Liver (tissue), 9 donors: Measurements from ENCODE around the gene PTPRN2. TPM values are rescaled to one million over a fixed set of nuclear protein-coding genes. Genes with fewer than 3 reads are reported as not detected.

Experiments used
- DNase-seq: peaks from one replicate; pipeline ENCODE4 v3.0.0-alpha.2; 2017; ENCODE audit warnings: low spot score
- H3K27ac ChIP-seq, 2 donors: one replicate each; pipeline ENCODE4 v1.7.0; 2013; ENCODE audit warnings: inconsistent platforms in 2 of 2, low read length in 2 of 2, control low read depth in 1 of 2, low read depth in 1 of 2, mild to moderate bottlenecking in 1 of 2
- H3K27me3 ChIP-seq, 4 donors: one replicate each; pipeline versions ENCODE4 v1.6.1 to v1.7.0; 2013; ENCODE audit warnings: low read length in 3 of 4, inconsistent platforms in 1 of 4, mild to moderate bottlenecking in 1 of 4, moderate library complexity in 1 of 4; ENCODE audit not compliant: control insufficient read depth in 4 of 4, insufficient read depth in 4 of 4
- H3K36me3 ChIP-seq, 4 donors: one replicate each; pipeline versions ENCODE4 v1.6.1 to v1.7.0; 2013; ENCODE audit warnings: low read length in 3 of 4, mild to moderate bottlenecking in 3 of 4, low read depth in 1 of 4, moderate library complexity in 1 of 4; ENCODE audit not compliant: control insufficient read depth in 4 of 4, insufficient read depth in 3 of 4
- H3K4me1 ChIP-seq, 4 donors: one replicate each; pipeline versions ENCODE4 v1.6.1 to v1.7.0; 2013; ENCODE audit warnings: low read length in 3 of 4, mild to moderate bottlenecking in 3 of 4, moderate library complexity in 1 of 4; ENCODE audit not compliant: control insufficient read depth in 4 of 4, insufficient read depth in 4 of 4
- H3K4me3 ChIP-seq, 3 donors: one replicate each; pipeline versions ENCODE4 v1.6.1 to v1.7.0; 2013; ENCODE audit warnings: low read length in 3 of 3, control low read depth in 1 of 3, low read depth in 1 of 3, mild to moderate bottlenecking in 1 of 3
- H3K9ac ChIP-seq, 2 donors: one replicate each; pipeline ENCODE4 v1.7.0; 2013; ENCODE audit warnings: low read length in 2 of 2, mild to moderate bottlenecking in 2 of 2, moderate library complexity in 2 of 2, control low read depth in 1 of 2, low read depth in 1 of 2
- H3K9me3 ChIP-seq, 4 donors: one replicate each; pipeline versions ENCODE4 v1.6.1 to v1.7.0; 2013; ENCODE audit warnings: low read length in 3 of 4; ENCODE audit not compliant: control insufficient read depth in 4 of 4
- EGR1 ChIP-seq, 2 donors: IDR thresholded peaks; 2 replicates each; pipeline ENCODE4 v1.6.1; 2016 to 2018; ENCODE audit warnings: antibody characterized with exemption in 2 of 2, low read depth in 2 of 2
- FOXA1 ChIP-seq: IDR thresholded peaks from 2 replicates; pipeline ENCODE4 v1.6.1; 2016; ENCODE audit warnings: antibody characterized with exemption
- FOXA2 ChIP-seq: IDR thresholded peaks from 2 replicates; pipeline ENCODE4 v1.6.1; 2016; ENCODE audit warnings: antibody characterized with exemption
- GABPA ChIP-seq, 2 donors: IDR thresholded peaks in 1 of 2; conservative IDR thresholded peaks in 1 of 2; 2 replicates each; pipeline ENCODE4 v1.6.1; 2016; ENCODE audit warnings: antibody characterized with exemption in 2 of 2, mild to moderate bottlenecking in 1 of 2, moderate library complexity in 1 of 2
- HNF4A ChIP-seq, 2 donors: conservative IDR thresholded peaks; 2 replicates each; pipeline ENCODE4 v1.6.1; 2016; ENCODE audit warnings: antibody characterized with exemption in 2 of 2, mild to moderate bottlenecking in 2 of 2
- HNF4G ChIP-seq: IDR thresholded peaks from 2 replicates; pipeline ENCODE4 v1.6.1; 2016; ENCODE audit warnings: antibody characterized with exemption
- JUND ChIP-seq, 2 donors: IDR thresholded peaks; 2 replicates each; pipeline ENCODE4 v1.6.1; 2016; ENCODE audit warnings: antibody characterized with exemption in 2 of 2
- RAD21 ChIP-seq, 2 donors: IDR thresholded peaks; 2 replicates each; pipeline ENCODE4 v1.6.1; 2016; ENCODE audit warnings: antibody characterized with exemption in 2 of 2, mild to moderate bottlenecking in 2 of 2
- REST ChIP-seq: IDR thresholded peaks from 2 replicates; pipeline ENCODE4 v1.6.1; 2016; ENCODE audit warnings: antibody characterized with exemption, mild to moderate bottlenecking
- RXRA ChIP-seq, 2 donors: IDR thresholded peaks; 2 replicates each; pipeline ENCODE4 v1.6.1; 2017 to 2018; ENCODE audit warnings: antibody characterized with exemption in 2 of 2, mild to moderate bottlenecking in 1 of 2
- SP1 ChIP-seq: IDR thresholded peaks from 2 replicates; pipeline ENCODE4 v1.6.1; 2018; ENCODE audit warnings: antibody characterized with exemption, mild to moderate bottlenecking
- TAF1 ChIP-seq: conservative IDR thresholded peaks from 2 replicates; pipeline ENCODE4 v1.6.1; 2016; ENCODE audit warnings: antibody characterized with exemption, mild to moderate bottlenecking
- YY1 ChIP-seq: IDR thresholded peaks from 2 replicates; pipeline ENCODE4 v1.6.1; 2016; ENCODE audit warnings: antibody characterized with exemption, mild to moderate bottlenecking
- ZBTB33 ChIP-seq: IDR thresholded peaks from 2 replicates; pipeline ENCODE4 v1.6.1; 2016; ENCODE audit warnings: antibody characterized with exemption
- WGBS: extraction: QIAGEN DNeasy Blood & Tissue Kit; methylation state at CpG from one replicate; pipeline ENCODE4 v1.1.7; 2013; 5-methylcytosine and 5-hydroxymethylcytosine counted together
- polyA plus RNA-seq, 2 donors: library from polyadenylated mRNA; stranded (reverse) in 1 of 2; unstranded in 1 of 2; fragments of 200-250 nt in 1 of 2; fragments of >200 nt in 1 of 2; fragmentation: Nextera tagmentation in 1 of 2; extraction: Ambion mirVana in 1 of 2; gene quantifications; one replicate each; pipeline versions ENCODE4 v1.2.1 to v1.2.3, GENCODE V29; 2013 to 2015
- total RNA-seq, 2 donors: library from RNA; depleted of rRNA; stranded (reverse); fragments of >200 nt; gene quantifications; one replicate each; pipeline ENCODE4 v1.2.3, GENCODE V29; 2014
- TF ChIP-seq, protein P1 (sequence below): IDR thresholded peaks from 2 replicates; pipeline ENCODE4 v1.6.1; 2016; ENCODE audit warnings: antibody characterized with exemption
- TF ChIP-seq, protein P2 (sequence below): IDR thresholded peaks from 2 replicates; pipeline ENCODE4 v1.6.1; 2016; ENCODE audit warnings: antibody characterized with exemption
- TF ChIP-seq, protein P3 (sequence below): fragments of 150-350 bp; IDR thresholded peaks from 2 replicates; pipeline ENCODE4 v1.5.1; 2017; ENCODE audit warnings: improper control_type of control experiment, low read depth, low read length; ENCODE audit not compliant: missing input control
- donor health status: healthy.
- donor health status: healthy.
- donor health status: healthy.
- donor health status: healthy.
- donor health status: healthy.

PTPRN2 gene
- total and polyA plus RNA-seq, 4 donors = 0.75 to 1.9 (median 1.1) TPM

DNA sequence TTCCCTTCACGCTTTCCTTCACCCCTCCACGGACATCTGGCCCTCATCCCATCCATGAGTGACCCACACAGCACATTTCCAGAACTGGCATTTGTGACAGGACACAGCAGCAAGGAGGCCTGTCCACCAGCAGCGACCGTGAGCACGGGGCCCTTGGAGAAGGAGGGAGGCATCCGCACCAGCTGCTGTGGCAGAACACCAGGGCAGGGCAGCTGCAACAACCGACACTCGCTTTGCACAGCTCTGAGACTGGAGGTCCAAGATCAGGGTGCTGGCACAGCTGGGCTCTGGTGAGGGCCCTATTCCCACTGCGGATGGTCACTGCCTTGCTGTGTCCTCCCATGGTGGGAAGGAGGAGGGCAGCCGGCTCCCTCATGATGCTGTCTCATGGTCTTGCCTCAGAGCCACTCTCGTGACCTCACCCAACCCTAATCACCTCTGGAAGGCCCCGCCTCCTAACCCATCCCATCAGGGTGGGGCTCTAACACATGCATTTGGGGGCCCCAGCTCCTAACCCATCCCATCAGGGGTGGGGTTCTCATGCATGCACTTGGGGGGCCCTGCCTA lies 36.7 kb downstream of the PTPRN2 start (continued):
- no peak for TF ChIP-seq JUND (IDR thresholded peaks at IDR 0.05)
- TF ChIP-seq YY1 = no peak
- no peak for TF ChIP-seq RXRA (IDR thresholded peaks at IDR 0.05)
- TF ChIP-seq FOXA1 = no peak
- TF ChIP-seq, protein P1, sequence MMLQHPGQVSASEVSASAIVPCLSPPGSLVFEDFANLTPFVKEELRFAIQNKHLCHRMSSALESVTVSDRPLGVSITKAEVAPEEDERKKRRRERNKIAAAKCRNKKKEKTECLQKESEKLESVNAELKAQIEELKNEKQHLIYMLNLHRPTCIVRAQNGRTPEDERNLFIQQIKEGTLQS = no peak
- no peak for TF ChIP-seq EGR1 (IDR thresholded peaks at IDR 0.05; ENCODE audit: low read depth in 2 of 2)
- TF ChIP-seq GABPA (IDR thresholded peaks at IDR 0.05 in 1 of 2, conservative IDR thresholded peaks at IDR 0.05 in 1 of 2) = no peak
- no peak for TF ChIP-seq ZBTB33

DNA sequence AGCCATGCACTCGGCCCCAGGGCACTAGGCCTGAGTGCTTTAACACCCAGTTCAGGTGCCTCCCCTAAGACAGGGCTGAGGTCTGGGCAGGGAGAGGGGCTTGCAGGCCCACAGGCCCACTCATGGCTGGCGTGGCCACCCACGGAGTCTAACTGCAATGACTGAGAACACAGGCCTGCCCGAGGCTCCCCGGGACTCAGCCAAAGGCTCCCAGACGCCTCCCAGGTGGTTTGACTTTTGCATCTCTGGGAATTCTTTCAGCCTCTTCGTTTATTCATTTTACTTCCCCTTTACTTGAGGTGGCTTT lies 37.3 kb downstream of the PTPRN2 start:
- Histone ChIP-seq H3K27ac (no peak overlapping the region), H3K36me3 (no peaks in the 10 kb centered on the region), H3K4me1 (no peaks in the 10 kb centered on the region), H3K9ac (no peak overlapping the region), H3K27me3 (peaks cover 0 to 2% (median 0%) of the 10 kb centered on the region in 4 donors), H3K4me3 (no peak overlapping the region), H3K9me3 (peaks cover 0 to 3% (median 0%) of the 10 kb centered on the region in 4 donors)
- DNase-seq = no peak
- WGBS = 67% methylated on average over 7 of the region's 7 CpGs
- TF ChIP-seq HNF4A (conservative IDR thresholded peaks at IDR 0.05) (no peak), RXRA (IDR thresholded peaks at IDR 0.05) (no peak), RAD21 (IDR thresholded peaks at IDR 0.05) (no peak), EGR1 (IDR thresholded peaks at IDR 0.05; ENCODE audit: low read depth in 2 of 2) (no peak)
- TF ChIP-seq, protein P1 = no peak
- TF ChIP-seq, protein P2, sequence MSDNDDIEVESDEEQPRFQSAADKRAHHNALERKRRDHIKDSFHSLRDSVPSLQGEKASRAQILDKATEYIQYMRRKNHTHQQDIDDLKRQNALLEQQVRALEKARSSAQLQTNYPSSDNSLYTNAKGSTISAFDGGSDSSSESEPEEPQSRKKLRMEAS = no peak

- Histone ChIP-seq H3K27me3 (peaks cover 0 to 2% (median 0%) of the 10 kb centered on the region in 4 donors), H3K9ac (no peak overlapping the region), H3K4me1 (no peaks in the 10 kb centered on the region), H3K27ac (no peak overlapping the region), H3K36me3 (no peaks in the 10 kb centered on the region), H3K9me3 (peaks cover 0 to 3% (median 0%) of the 10 kb centered on the region in 4 donors), H3K4me3 (no peak overlapping the region)
- no peak for DNase-seq
- 77% methylated on average over 36 of the region's 36 CpGs for whole genome bisulfite sequencing
- TF ChIP-seq HNF4G = no peak
- no peak for TF ChIP-seq FOXA2
- no peak for TF ChIP-seq EGR1 (IDR thresholded peaks at IDR 0.05; ENCODE audit: low read depth in 2 of 2)
- TF ChIP-seq ZBTB33 = no peak
- no peak for TF ChIP-seq FOXA1
- TF ChIP-seq TAF1 = no peak
- TF ChIP-seq RAD21 (IDR thresholded peaks at IDR 0.05) = no peak
- TF ChIP-seq, protein P3, sequence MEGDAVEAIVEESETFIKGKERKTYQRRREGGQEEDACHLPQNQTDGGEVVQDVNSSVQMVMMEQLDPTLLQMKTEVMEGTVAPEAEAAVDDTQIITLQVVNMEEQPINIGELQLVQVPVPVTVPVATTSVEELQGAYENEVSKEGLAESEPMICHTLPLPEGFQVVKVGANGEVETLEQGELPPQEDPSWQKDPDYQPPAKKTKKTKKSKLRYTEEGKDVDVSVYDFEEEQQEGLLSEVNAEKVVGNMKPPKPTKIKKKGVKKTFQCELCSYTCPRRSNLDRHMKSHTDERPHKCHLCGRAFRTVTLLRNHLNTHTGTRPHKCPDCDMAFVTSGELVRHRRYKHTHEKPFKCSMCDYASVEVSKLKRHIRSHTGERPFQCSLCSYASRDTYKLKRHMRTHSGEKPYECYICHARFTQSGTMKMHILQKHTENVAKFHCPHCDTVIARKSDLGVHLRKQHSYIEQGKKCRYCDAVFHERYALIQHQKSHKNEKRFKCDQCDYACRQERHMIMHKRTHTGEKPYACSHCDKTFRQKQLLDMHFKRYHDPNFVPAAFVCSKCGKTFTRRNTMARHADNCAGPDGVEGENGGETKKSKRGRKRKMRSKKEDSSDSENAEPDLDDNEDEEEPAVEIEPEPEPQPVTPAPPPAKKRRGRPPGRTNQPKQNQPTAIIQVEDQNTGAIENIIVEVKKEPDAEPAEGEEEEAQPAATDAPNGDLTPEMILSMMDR = no peak
- TF ChIP-seq, protein P2 = no peak
- TF ChIP-seq HNF4A (conservative IDR thresholded peaks at IDR 0.05) = no peak
- no peak for TF ChIP-seq SP1
- TF ChIP-seq REST = no peak
Measured at GRCh38 chr7:158549616-158550393, 37.8 kb downstream of the PTPRN2 start.
